Measurements from ENCODE around the gene MALSU1. TPM values are rescaled to one million over a fixed set of nuclear protein-coding genes. Genes with fewer than 3 reads are reported as not detected.
"Not testable (repeated sequence)": the region's sequence is repeated elsewhere in the genome, so short reads cannot be mapped to it uniquely, and the experiment has no call there.

Gene MALSU1
- total RNA-seq, 1 donor from 2014 or later: 56.7 TPM

GRCh38 chr7:23298141-23298881 lies 828 bp upstream of the MALSU1 start:
- Histone ChIP-seq H3K27ac (peak overlapping the region; percentile 74), H3K4me3 (peak overlapping the region; percentile 81 to 83), H3K4me1 (peaks cover 41% of the 10 kb centered on the region), H3K36me3 (peaks cover 0 to 3% of the 10 kb centered on the region in 2 donors), H3K9me3 (no peaks in the 10 kb centered on the region), H3K27me3 (no peaks in the 10 kb centered on the region)
- TF ChIP-seq POLR2A (IDR thresholded peaks at IDR 0.05) (no peak), POLR2AphosphoS5 (IDR thresholded peaks at IDR 0.05; ENCODE audit: insufficient read depth in 1 of 2, low read depth in 1 of 2) (no peak), CTCF (IDR thresholded peaks at IDR 0.05) (no peak)
- intact Hi-C loops (cut with DNase I): no loop called here
- no peak for DNase-seq (ENCODE audit: extremely low spot score in 2 of 2)

- Histone ChIP-seq H3K27ac (peak overlapping the region; percentile 74), H3K27me3 (no peaks in the 10 kb centered on the region), H3K9me3 (no peaks in the 10 kb centered on the region), H3K4me3 (peak overlapping the region; percentile 81 to 83), H3K36me3 (peaks cover 0 to 3% of the 10 kb centered on the region in 2 donors), H3K4me1 (peaks cover 45% of the 10 kb centered on the region)
- TF ChIP-seq CTCF (IDR thresholded peaks at IDR 0.05) (no peak), POLR2A (IDR thresholded peaks at IDR 0.05) (no peak), POLR2AphosphoS5 (IDR thresholded peaks at IDR 0.05; ENCODE audit: insufficient read depth in 1 of 2, low read depth in 1 of 2) (no peak)
- DNase-seq (ENCODE audit: extremely low spot score in 2 of 2): no peak
- intact Hi-C loops (cut with DNase I): no loop called here
Observed at GRCh38 chr7:23299770-23300300, 696 bp downstream of the MALSU1 start.

- Histone ChIP-seq H3K4me3 (no peak overlapping the region), H3K9me3 (no peaks in the 10 kb centered on the region), H3K4me1 (peaks cover 15% of the 10 kb centered on the region), H3K27me3 (no peaks in the 10 kb centered on the region), H3K36me3 (peaks cover 0 to 32% of the 10 kb centered on the region in 2 donors), H3K27ac (no peak overlapping the region)
- intact Hi-C loops (cut with DNase I): no loop called here
- no peak for TF ChIP-seq POLR2A (IDR thresholded peaks at IDR 0.05)
- TF ChIP-seq CTCF (IDR thresholded peaks at IDR 0.05): no peak
- TF ChIP-seq POLR2AphosphoS5 (IDR thresholded peaks at IDR 0.05; ENCODE audit: insufficient read depth in 1 of 2, low read depth in 1 of 2): no peak
- no peak for DNase-seq (ENCODE audit: extremely low spot score in 2 of 2)
Observed at GRCh38 chr7:23306936-23307521, 7.9 kb downstream of the MALSU1 start.

GRCh38 chr7:23308754-23309153 lies 9.6 kb downstream of the MALSU1 start:
- H3K27ac ChIP-seq: no peak overlapping the region
- no peaks in the 10 kb centered on the region for H3K4me1 ChIP-seq
- H3K36me3 ChIP-seq: peaks cover 0 to 29% of the 10 kb centered on the region in 2 donors
- DNase-seq (ENCODE audit: extremely low spot score in 2 of 2): no peak
- no peaks in the 10 kb centered on the region for H3K9me3 ChIP-seq
- TF ChIP-seq POLR2A (IDR thresholded peaks at IDR 0.05) (no peak), POLR2AphosphoS5 (IDR thresholded peaks at IDR 0.05; ENCODE audit: insufficient read depth in 1 of 2, low read depth in 1 of 2) (no peak), CTCF (IDR thresholded peaks at IDR 0.05) (no peak)
- intact Hi-C loops (cut with DNase I): no loop called here
- H3K27me3 ChIP-seq: no peaks in the 10 kb centered on the region
- H3K4me3 ChIP-seq: no peak overlapping the region

GRCh38 chr7:23312141-23312540 lies 13.0 kb downstream of the MALSU1 start:
- H3K4me1 ChIP-seq; intact Hi-C loops (cut with DNase I); H3K9me3 ChIP-seq; H3K27ac ChIP-seq; H3K27me3 ChIP-seq; H3K4me3 ChIP-seq: not testable (repeated sequence)
- peaks cover 0 to 20% of the 10 kb centered on the region in 2 donors for H3K36me3 ChIP-seq
- peak in 1 of 2 donors; percentile 42 for DNase-seq (ENCODE audit: extremely low spot score in 2 of 2)

Measured in vagina (tissue), 2 donors.